ENCODE data around the gene P2RX3.

GRCh38 chr11:57318178-57318577, 20.0 kb upstream of the P2RX3 start:
- TF ChIP-seq CTCF (IDR thresholded peaks at IDR 0.05; ENCODE audit: poor library complexity) = no peak
- no peak for TF ChIP-seq EZH2phosphoT487 (IDR thresholded peaks at IDR 0.05; ENCODE audit: low read depth, severe bottlenecking, unreplicated experiment)
- TF ChIP-seq EZH2 (IDR thresholded peaks at IDR 0.05; ENCODE audit: borderline replicate concordance) = no peak
